ENCODE measurements around the gene SLC25A23.

- TF ChIP-seq CTCF (IDR thresholded peaks at IDR 0.05; ENCODE audit: low read depth, low read length): no peak
- no peak for TF ChIP-seq POLR2A (IDR thresholded peaks at IDR 0.05; ENCODE audit: extremely low read depth, insufficient read length)
Observed at GRCh38 chr19:6451583-6452222, 7.9 kb downstream of the SLC25A23 start.
